ENCODE data around the gene HS3ST4. TPM values are rescaled to one million over a fixed set of nuclear protein-coding genes. Genes with fewer than 3 reads are reported as not detected.

HS3ST4 gene
- total and polyA plus RNA-seq, 2 experiments from 2014 or later, result 0.44 to 2.1 TPM

DNA sequence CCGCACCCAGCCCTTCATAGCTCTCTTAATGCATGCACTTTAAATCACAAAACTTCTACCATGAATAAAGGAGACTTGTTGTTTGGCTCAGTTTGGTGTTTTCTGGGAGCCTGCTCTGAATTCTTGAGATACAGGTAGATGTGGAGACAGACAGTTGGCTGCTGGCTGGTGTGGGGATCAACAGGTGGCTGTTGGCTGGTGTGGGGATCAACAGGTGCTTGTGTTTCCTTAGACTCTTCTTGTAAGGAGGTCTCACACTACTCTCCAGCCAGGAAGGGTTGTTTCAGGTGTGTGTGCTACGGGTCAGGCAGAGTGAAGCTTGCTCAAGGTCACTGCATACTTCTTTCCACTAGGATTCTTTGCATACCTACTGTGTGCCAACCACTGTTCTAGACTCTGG is 265.9 kb downstream of the HS3ST4 start (continued):
- TF ChIP-seq NANOG (IDR thresholded peaks at IDR 0.05; ENCODE audit: borderline replicate concordance) (no peak), POLR2AphosphoS5 (IDR thresholded peaks at IDR 0.05; ENCODE audit: low read depth) (no peak)

DNA sequence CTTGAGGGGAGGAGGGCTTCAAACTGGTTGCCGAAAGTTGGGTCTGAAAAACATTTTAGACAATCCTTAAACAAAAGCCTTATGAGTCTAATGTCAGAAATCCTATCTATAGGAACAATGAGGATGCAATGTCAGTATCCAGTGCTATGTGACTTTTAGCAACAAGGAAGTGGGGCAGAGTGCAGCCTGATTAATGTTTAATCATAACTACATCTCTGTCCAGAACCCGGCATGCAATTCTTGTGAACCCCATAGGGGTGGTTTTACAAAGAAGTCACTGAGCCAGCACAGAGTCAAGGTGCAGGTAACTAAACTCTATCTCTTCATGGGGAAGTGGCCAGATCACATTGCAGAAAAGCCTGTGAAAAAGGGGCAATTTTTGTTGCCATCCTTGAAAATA is 267.5 kb downstream of the HS3ST4 start:
- H3K27me3 Mint-ChIP-seq (ENCODE audit: insufficient read depth, low read depth, poor library complexity), result no peaks in the 10 kb centered on the region
- Histone ChIP-seq H3F3A (replicated peaks; ENCODE audit: low read depth) (no peaks in the 10 kb centered on the region), H3K79me2 (replicated peaks; ENCODE audit: insufficient read depth) (no peaks in the 10 kb centered on the region), H3K4me2 (no peak overlapping the region), H3K27me3 (ENCODE audit: insufficient read depth) (no peaks in the 10 kb centered on the region), H3K9me2 (ENCODE audit: insufficient read depth) (no peaks in the 10 kb centered on the region), H3K27ac (ENCODE audit: low read depth) (no peak overlapping the region), H4K20me1 (replicated peaks; ENCODE audit: insufficient read depth) (no peaks in the 10 kb centered on the region), H3K4me3 (no peak overlapping the region), H3K36me3 (ENCODE audit: insufficient read depth) (no peaks in the 10 kb centered on the region; the same call in 1 of the 2 replicates), H2AFZ (no peak overlapping the region), H3K4me1 (ENCODE audit: insufficient read depth) (no peaks in the 10 kb centered on the region)
- H3K27ac Mint-ChIP-seq, result no peak overlapping the region
- TF ChIP-seq JUNB (IDR thresholded peaks at IDR 0.05; ENCODE audit: unreplicated experiment) (no peak), NANOG (IDR thresholded peaks at IDR 0.05; ENCODE audit: borderline replicate concordance) (no peak), ZNF114 (CRISPR knock-in tag; IDR thresholded peaks at IDR 0.05) (no peak), CREB1 (CRISPR knock-in tag; IDR thresholded peaks at IDR 0.05; ENCODE audit: low read depth) (no peak), STAT1 (IDR thresholded peaks at IDR 0.05; ENCODE audit: unreplicated experiment) (no peak), EZH2phosphoT487 (IDR thresholded peaks at IDR 0.05; ENCODE audit: unreplicated experiment) (no peak), EZH2 (IDR thresholded peaks at IDR 0.05; ENCODE audit: low read depth, unreplicated experiment) (no peak), POLR2AphosphoS5 (IDR thresholded peaks at IDR 0.05; ENCODE audit: low read depth) (no peak), ZNF331 (CRISPR knock-in tag; IDR thresholded peaks at IDR 0.05; ENCODE audit: low read depth) (no peak)
- TF ChIP-seq, protein P1, sequence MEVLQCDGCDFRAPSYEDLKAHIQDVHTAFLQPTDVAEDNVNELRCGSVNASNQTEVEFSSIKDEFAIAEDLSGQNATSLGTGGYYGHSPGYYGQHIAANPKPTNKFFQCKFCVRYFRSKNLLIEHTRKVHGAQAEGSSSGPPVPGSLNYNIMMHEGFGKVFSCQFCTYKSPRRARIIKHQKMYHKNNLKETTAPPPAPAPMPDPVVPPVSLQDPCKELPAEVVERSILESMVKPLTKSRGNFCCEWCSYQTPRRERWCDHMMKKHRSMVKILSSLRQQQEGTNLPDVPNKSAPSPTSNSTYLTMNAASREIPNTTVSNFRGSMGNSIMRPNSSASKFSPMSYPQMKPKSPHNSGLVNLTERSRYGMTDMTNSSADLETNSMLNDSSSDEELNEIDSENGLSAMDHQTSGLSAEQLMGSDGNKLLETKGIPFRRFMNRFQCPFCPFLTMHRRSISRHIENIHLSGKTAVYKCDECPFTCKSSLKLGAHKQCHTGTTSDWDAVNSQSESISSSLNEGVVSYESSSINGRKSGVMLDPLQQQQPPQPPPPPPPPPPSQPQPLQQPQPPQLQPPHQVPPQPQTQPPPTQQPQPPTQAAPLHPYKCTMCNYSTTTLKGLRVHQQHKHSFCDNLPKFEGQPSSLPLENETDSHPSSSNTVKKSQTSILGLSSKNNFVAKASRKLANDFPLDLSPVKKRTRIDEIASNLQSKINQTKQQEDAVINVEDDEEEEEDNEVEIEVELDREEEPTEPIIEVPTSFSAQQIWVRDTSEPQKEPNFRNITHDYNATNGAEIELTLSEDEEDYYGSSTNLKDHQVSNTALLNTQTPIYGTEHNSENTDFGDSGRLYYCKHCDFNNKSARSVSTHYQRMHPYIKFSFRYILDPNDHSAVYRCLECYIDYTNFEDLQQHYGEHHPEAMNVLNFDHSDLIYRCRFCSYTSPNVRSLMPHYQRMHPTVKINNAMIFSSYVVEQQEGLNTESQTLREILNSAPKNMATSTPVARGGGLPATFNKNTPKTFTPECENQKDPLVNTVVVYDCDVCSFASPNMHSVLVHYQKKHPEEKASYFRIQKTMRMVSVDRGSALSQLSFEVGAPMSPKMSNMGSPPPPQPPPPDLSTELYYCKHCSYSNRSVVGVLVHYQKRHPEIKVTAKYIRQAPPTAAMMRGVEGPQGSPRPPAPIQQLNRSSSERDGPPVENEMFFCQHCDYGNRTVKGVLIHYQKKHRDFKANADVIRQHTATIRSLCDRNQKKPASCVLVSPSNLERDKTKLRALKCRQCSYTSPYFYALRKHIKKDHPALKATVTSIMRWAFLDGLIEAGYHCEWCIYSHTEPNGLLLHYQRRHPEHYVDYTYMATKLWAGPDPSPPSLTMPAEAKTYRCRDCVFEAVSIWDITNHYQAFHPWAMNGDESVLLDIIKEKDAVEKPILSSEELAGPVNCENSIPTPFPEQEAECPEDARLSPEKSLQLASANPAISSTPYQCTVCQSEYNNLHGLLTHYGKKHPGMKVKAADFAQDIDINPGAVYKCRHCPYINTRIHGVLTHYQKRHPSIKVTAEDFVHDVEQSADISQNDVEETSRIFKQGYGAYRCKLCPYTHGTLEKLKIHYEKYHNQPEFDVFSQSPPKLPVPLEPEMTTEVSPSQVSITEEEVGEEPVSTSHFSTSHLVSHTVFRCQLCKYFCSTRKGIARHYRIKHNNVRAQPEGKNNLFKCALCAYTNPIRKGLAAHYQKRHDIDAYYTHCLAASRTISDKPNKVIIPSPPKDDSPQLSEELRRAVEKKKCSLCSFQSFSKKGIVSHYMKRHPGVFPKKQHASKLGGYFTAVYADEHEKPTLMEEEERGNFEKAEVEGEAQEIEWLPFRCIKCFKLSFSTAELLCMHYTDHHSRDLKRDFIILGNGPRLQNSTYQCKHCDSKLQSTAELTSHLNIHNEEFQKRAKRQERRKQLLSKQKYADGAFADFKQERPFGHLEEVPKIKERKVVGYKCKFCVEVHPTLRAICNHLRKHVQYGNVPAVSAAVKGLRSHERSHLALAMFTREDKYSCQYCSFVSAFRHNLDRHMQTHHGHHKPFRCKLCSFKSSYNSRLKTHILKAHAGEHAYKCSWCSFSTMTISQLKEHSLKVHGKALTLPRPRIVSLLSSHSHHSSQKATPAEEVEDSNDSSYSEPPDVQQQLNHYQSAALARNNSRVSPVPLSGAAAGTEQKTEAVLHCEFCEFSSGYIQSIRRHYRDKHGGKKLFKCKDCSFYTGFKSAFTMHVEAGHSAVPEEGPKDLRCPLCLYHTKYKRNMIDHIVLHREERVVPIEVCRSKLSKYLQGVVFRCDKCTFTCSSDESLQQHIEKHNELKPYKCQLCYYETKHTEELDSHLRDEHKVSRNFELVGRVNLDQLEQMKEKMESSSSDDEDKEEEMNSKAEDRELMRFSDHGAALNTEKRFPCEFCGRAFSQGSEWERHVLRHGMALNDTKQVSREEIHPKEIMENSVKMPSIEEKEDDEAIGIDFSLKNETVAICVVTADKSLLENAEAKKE (CRISPR knock-in tag; IDR thresholded peaks at IDR 0.05), result no peak
- TF ChIP-seq, protein P2, sequence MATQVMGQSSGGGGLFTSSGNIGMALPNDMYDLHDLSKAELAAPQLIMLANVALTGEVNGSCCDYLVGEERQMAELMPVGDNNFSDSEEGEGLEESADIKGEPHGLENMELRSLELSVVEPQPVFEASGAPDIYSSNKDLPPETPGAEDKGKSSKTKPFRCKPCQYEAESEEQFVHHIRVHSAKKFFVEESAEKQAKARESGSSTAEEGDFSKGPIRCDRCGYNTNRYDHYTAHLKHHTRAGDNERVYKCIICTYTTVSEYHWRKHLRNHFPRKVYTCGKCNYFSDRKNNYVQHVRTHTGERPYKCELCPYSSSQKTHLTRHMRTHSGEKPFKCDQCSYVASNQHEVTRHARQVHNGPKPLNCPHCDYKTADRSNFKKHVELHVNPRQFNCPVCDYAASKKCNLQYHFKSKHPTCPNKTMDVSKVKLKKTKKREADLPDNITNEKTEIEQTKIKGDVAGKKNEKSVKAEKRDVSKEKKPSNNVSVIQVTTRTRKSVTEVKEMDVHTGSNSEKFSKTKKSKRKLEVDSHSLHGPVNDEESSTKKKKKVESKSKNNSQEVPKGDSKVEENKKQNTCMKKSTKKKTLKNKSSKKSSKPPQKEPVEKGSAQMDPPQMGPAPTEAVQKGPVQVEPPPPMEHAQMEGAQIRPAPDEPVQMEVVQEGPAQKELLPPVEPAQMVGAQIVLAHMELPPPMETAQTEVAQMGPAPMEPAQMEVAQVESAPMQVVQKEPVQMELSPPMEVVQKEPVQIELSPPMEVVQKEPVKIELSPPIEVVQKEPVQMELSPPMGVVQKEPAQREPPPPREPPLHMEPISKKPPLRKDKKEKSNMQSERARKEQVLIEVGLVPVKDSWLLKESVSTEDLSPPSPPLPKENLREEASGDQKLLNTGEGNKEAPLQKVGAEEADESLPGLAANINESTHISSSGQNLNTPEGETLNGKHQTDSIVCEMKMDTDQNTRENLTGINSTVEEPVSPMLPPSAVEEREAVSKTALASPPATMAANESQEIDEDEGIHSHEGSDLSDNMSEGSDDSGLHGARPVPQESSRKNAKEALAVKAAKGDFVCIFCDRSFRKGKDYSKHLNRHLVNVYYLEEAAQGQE (IDR thresholded peaks at IDR 0.05; ENCODE audit: unreplicated experiment), result no peak
- TF ChIP-seq, protein P3, sequence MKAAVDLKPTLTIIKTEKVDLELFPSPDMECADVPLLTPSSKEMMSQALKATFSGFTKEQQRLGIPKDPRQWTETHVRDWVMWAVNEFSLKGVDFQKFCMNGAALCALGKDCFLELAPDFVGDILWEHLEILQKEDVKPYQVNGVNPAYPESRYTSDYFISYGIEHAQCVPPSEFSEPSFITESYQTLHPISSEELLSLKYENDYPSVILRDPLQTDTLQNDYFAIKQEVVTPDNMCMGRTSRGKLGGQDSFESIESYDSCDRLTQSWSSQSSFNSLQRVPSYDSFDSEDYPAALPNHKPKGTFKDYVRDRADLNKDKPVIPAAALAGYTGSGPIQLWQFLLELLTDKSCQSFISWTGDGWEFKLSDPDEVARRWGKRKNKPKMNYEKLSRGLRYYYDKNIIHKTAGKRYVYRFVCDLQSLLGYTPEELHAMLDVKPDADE (IDR thresholded peaks at IDR 0.05), result no peak
- TF ChIP-seq, protein P4, sequence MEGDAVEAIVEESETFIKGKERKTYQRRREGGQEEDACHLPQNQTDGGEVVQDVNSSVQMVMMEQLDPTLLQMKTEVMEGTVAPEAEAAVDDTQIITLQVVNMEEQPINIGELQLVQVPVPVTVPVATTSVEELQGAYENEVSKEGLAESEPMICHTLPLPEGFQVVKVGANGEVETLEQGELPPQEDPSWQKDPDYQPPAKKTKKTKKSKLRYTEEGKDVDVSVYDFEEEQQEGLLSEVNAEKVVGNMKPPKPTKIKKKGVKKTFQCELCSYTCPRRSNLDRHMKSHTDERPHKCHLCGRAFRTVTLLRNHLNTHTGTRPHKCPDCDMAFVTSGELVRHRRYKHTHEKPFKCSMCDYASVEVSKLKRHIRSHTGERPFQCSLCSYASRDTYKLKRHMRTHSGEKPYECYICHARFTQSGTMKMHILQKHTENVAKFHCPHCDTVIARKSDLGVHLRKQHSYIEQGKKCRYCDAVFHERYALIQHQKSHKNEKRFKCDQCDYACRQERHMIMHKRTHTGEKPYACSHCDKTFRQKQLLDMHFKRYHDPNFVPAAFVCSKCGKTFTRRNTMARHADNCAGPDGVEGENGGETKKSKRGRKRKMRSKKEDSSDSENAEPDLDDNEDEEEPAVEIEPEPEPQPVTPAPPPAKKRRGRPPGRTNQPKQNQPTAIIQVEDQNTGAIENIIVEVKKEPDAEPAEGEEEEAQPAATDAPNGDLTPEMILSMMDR (conservative IDR thresholded peaks at IDR 0.05; ENCODE audit: low read depth in 2 of 2), result no peak
- DNase-seq (ENCODE audit: low spot score), result no peak
- ATAC-seq, result no peak
- H3K4me3 Mint-ChIP-seq, result no peak overlapping the region
- H3K9me3 Mint-ChIP-seq, result peaks cover 77% of the 10 kb centered on the region
- peaks cover 28% of the 10 kb centered on the region for H3K36me3 Mint-ChIP-seq (ENCODE audit: low read depth)
- no peaks in the 10 kb centered on the region for H3K4me1 Mint-ChIP-seq
